ENCODE data around the gene SRPRA. TPM values are rescaled to one million over a fixed set of nuclear protein-coding genes. Genes with fewer than 3 reads are reported as not detected.

SRPRA gene
- total and polyA plus RNA-seq, 4 donors: 28.7 to 143 (median 102) TPM

- peak overlapping the region; percentile 81 to 92 for H3K27ac ChIP-seq (ENCODE audit: low read depth in 1 of 2, low read length in 2 of 2)
- peaks cover 0 to 27% (median 24%) of the 10 kb centered on the region in 4 donors for H3K4me1 ChIP-seq (ENCODE audit: control insufficient read depth in 4 of 4, insufficient read depth in 4 of 4, low read length in 3 of 4)
- no peak for DNase-seq (ENCODE audit: low spot score)
- H3K9ac ChIP-seq (ENCODE audit: low read depth in 1 of 2, low read length in 2 of 2): peak overlapping the region; percentile 82 to 99
- TF ChIP-seq HNF4A (conservative IDR thresholded peaks at IDR 0.05) (no peak), YY1 (IDR thresholded peaks at IDR 0.05) (no peak), JUND (IDR thresholded peaks at IDR 0.05) (no peak), TAF1 (conservative IDR thresholded peaks at IDR 0.05) (no peak), NR2F2 (IDR thresholded peaks at IDR 0.05) (no peak), FOXA1 (IDR thresholded peaks at IDR 0.05) (no peak), FOXA2 (IDR thresholded peaks at IDR 0.05) (no peak), EGR1 (IDR thresholded peaks at IDR 0.05; ENCODE audit: low read depth in 2 of 2) (no peak), SP1 (IDR thresholded peaks at IDR 0.05) (no peak), RAD21 (IDR thresholded peaks at IDR 0.05) (no peak), HNF4G (IDR thresholded peaks at IDR 0.05) (no peak), RXRA (IDR thresholded peaks at IDR 0.05) (no peak), GABPA (IDR thresholded peaks at IDR 0.05 in 1 of 2, conservative IDR thresholded peaks at IDR 0.05 in 1 of 2) (no peak), MAX (IDR thresholded peaks at IDR 0.05) (no peak)
- TF ChIP-seq, protein P1, sequence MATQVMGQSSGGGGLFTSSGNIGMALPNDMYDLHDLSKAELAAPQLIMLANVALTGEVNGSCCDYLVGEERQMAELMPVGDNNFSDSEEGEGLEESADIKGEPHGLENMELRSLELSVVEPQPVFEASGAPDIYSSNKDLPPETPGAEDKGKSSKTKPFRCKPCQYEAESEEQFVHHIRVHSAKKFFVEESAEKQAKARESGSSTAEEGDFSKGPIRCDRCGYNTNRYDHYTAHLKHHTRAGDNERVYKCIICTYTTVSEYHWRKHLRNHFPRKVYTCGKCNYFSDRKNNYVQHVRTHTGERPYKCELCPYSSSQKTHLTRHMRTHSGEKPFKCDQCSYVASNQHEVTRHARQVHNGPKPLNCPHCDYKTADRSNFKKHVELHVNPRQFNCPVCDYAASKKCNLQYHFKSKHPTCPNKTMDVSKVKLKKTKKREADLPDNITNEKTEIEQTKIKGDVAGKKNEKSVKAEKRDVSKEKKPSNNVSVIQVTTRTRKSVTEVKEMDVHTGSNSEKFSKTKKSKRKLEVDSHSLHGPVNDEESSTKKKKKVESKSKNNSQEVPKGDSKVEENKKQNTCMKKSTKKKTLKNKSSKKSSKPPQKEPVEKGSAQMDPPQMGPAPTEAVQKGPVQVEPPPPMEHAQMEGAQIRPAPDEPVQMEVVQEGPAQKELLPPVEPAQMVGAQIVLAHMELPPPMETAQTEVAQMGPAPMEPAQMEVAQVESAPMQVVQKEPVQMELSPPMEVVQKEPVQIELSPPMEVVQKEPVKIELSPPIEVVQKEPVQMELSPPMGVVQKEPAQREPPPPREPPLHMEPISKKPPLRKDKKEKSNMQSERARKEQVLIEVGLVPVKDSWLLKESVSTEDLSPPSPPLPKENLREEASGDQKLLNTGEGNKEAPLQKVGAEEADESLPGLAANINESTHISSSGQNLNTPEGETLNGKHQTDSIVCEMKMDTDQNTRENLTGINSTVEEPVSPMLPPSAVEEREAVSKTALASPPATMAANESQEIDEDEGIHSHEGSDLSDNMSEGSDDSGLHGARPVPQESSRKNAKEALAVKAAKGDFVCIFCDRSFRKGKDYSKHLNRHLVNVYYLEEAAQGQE (IDR thresholded peaks at IDR 0.05): no peak
- TF ChIP-seq, protein P2, sequence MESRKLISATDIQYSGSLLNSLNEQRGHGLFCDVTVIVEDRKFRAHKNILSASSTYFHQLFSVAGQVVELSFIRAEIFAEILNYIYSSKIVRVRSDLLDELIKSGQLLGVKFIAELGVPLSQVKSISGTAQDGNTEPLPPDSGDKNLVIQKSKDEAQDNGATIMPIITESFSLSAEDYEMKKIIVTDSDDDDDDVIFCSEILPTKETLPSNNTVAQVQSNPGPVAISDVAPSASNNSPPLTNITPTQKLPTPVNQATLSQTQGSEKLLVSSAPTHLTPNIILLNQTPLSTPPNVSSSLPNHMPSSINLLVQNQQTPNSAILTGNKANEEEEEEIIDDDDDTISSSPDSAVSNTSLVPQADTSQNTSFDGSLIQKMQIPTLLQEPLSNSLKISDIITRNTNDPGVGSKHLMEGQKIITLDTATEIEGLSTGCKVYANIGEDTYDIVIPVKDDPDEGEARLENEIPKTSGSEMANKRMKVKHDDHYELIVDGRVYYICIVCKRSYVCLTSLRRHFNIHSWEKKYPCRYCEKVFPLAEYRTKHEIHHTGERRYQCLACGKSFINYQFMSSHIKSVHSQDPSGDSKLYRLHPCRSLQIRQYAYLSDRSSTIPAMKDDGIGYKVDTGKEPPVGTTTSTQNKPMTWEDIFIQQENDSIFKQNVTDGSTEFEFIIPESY (IDR thresholded peaks at IDR 0.05): no peak
- TF ChIP-seq, protein P3, sequence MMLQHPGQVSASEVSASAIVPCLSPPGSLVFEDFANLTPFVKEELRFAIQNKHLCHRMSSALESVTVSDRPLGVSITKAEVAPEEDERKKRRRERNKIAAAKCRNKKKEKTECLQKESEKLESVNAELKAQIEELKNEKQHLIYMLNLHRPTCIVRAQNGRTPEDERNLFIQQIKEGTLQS (IDR thresholded peaks at IDR 0.05): no peak
- TF ChIP-seq, protein P4, sequence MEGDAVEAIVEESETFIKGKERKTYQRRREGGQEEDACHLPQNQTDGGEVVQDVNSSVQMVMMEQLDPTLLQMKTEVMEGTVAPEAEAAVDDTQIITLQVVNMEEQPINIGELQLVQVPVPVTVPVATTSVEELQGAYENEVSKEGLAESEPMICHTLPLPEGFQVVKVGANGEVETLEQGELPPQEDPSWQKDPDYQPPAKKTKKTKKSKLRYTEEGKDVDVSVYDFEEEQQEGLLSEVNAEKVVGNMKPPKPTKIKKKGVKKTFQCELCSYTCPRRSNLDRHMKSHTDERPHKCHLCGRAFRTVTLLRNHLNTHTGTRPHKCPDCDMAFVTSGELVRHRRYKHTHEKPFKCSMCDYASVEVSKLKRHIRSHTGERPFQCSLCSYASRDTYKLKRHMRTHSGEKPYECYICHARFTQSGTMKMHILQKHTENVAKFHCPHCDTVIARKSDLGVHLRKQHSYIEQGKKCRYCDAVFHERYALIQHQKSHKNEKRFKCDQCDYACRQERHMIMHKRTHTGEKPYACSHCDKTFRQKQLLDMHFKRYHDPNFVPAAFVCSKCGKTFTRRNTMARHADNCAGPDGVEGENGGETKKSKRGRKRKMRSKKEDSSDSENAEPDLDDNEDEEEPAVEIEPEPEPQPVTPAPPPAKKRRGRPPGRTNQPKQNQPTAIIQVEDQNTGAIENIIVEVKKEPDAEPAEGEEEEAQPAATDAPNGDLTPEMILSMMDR (IDR thresholded peaks at IDR 0.05; ENCODE audit: low read depth, low read length, missing input control): no peak
- H3K27me3 ChIP-seq (ENCODE audit: control insufficient read depth in 4 of 4, insufficient read depth in 4 of 4, low read length in 3 of 4): no peaks in the 10 kb centered on the region
- H3K36me3 ChIP-seq (ENCODE audit: control insufficient read depth in 4 of 4, insufficient read depth in 3 of 4, low read depth in 1 of 4, low read length in 3 of 4): peaks cover 13 to 53% (median 41%) of the 10 kb centered on the region in 4 donors
- under 1% methylated on average over 23 of the region's 23 CpGs for WGBS
- no peaks in the 10 kb centered on the region for H3K9me3 ChIP-seq (ENCODE audit: control insufficient read depth in 4 of 4, low read length in 3 of 4)
- peak overlapping the region; percentile 67 to 99 (median 77) for H3K4me3 ChIP-seq (ENCODE audit: low read depth in 1 of 3, low read length in 3 of 3)
These were observed 361 bp downstream of the SRPRA start for GRCh38 chr11:126268361-126268707.

All from liver (tissue), 9 donors.